Neural cell (in vitro differentiated cells): Measurements from ENCODE around the gene RNU6-9. TPM values are rescaled to one million over a fixed set of nuclear protein-coding genes. Genes with fewer than 3 reads are reported as not detected.

Experiments used
- H2AFZ ChIP-seq: fragments of 200-600, 300-800 bp; sonication (generic), shearing (Covaris generic); 2 replicates; pipeline ENCODE4 v1.6.0; 2014; ENCODE audit warnings: low read depth, mild to moderate bottlenecking, antibody characterized with exemption, low read length, moderate library complexity
- H3F3A ChIP-seq: fragments of 200-600 bp; shearing (Covaris generic); 2 replicates; pipeline ENCODE4 v1.6.1; 2016; ENCODE audit warnings: mild to moderate bottlenecking, moderate library complexity, mixed read lengths, antibody characterized with exemption, low read length; ENCODE audit not compliant: insufficient read depth, poor library complexity, severe bottlenecking
- H3K27ac ChIP-seq: fragments of 200-600, 300-800 bp; sonication (generic), shearing (Covaris generic); 2 replicates; pipeline ENCODE4 v1.5.1; 2014; ENCODE audit warnings: mild to moderate bottlenecking, low read length, moderate library complexity
- H3K27me3 ChIP-seq: fragments of 300-800, 200-600 bp; sonication (generic), shearing (Covaris generic); 2 replicates; pipeline ENCODE4 v1.6.0; 2014; ENCODE audit warnings: mild to moderate bottlenecking, low read depth, low read length, moderate library complexity; ENCODE audit not compliant: insufficient read depth
- H3K36me3 ChIP-seq: fragments of 300-800, 200-600 bp; sonication (generic), shearing (Covaris generic); 2 replicates; pipeline ENCODE4 v1.5.1; 2014; ENCODE audit warnings: mild to moderate bottlenecking, antibody characterized with exemption, low read length, moderate library complexity; ENCODE audit not compliant: insufficient read depth
- H3K4me2 ChIP-seq: fragments of 300-800, 200-600 bp; sonication (generic), shearing (Covaris generic); 2 replicates; pipeline ENCODE4 v1.6.0; 2014; ENCODE audit warnings: mild to moderate bottlenecking, low read length
- H3K4me3 ChIP-seq: fragments of 300-800, 200-600 bp; sonication (generic), shearing (Covaris generic); 2 replicates; pipeline ENCODE4 v1.5.1; 2014; ENCODE audit warnings: mild to moderate bottlenecking, low read length, moderate library complexity
- H3K79me2 ChIP-seq: fragments of 200-600 bp; shearing (Covaris generic); replicated peaks from 2 replicates; pipeline ENCODE4 v1.6.0; 2014; ENCODE audit warnings: mild to moderate bottlenecking, low read length, moderate library complexity; ENCODE audit not compliant: insufficient read depth
- H3K9ac ChIP-seq: fragments of 300-800, 200-600 bp; sonication (generic), shearing (Covaris generic); 2 replicates; pipeline ENCODE4 v1.6.1; 2016; ENCODE audit warnings: mild to moderate bottlenecking, low read length, mixed read lengths
- H3K9me2 ChIP-seq: fragments of 200-600 bp; shearing (Covaris generic); 2 replicates; pipeline ENCODE4 v1.6.1; 2016; ENCODE audit warnings: mild to moderate bottlenecking, low read length, mixed read lengths; ENCODE audit not compliant: insufficient read depth
- H3K9me3 ChIP-seq: fragments of 200-600, 300-800 bp; sonication (generic), shearing (Covaris generic); 2 replicates; pipeline ENCODE4 v1.6.1; 2016; ENCODE audit warnings: mild to moderate bottlenecking, mixed run types, low read length, moderate library complexity, mixed read lengths
- H4K20me1 ChIP-seq: fragments of 200-600 bp; shearing (Covaris generic); 2 replicates; pipeline ENCODE4 v1.6.1; 2016; ENCODE audit warnings: mild to moderate bottlenecking, mixed run types; ENCODE audit not compliant: insufficient read depth
- CTCF ChIP-seq: fragments of 450-650 bp; IDR thresholded peaks from 2 replicates; pipeline ENCODE4 v1.5.1; 2014; ENCODE audit warnings: antibody characterized with exemption, mild to moderate bottlenecking, moderate library complexity; ENCODE audit not compliant: poor library complexity, severe bottlenecking
- EP300 ChIP-seq: fragments of 450-650 bp; conservative IDR thresholded peaks from 2 replicates; pipeline ENCODE4 v1.6.1; 2014; ENCODE audit warnings: antibody characterized with exemption, mild to moderate bottlenecking, moderate library complexity; ENCODE audit not compliant: poor library complexity, severe bottlenecking
- EZH2 ChIP-seq: fragments of 200-600, 300-800 bp; shearing (Covaris generic), sonication (generic); IDR thresholded peaks from 2 replicates; pipeline ENCODE4 v1.6.1; 2014; ENCODE audit warnings: antibody characterized with exemption, low read length, borderline replicate concordance, mild to moderate bottlenecking; ENCODE audit not compliant: insufficient read depth, poor library complexity, severe bottlenecking
- MXI1 ChIP-seq: fragments of 450-650 bp; conservative IDR thresholded peaks from 2 replicates; pipeline ENCODE4 v1.6.1; 2014; ENCODE audit warnings: antibody characterized with exemption, mild to moderate bottlenecking; ENCODE audit not compliant: poor library complexity, severe bottlenecking
- POLR2AphosphoS5 ChIP-seq: IDR thresholded peaks from 2 replicates; pipeline ENCODE4 v1.6.1; 2012
- RAD21 ChIP-seq: fragments of 450-650 bp; conservative IDR thresholded peaks from 2 replicates; pipeline ENCODE4 v1.6.1; 2014; ENCODE audit warnings: antibody characterized with exemption, mild to moderate bottlenecking, moderate library complexity
- SMC3 ChIP-seq: fragments of 450-650 bp; conservative IDR thresholded peaks from 2 replicates; pipeline ENCODE4 v1.6.1; 2014; ENCODE audit warnings: antibody characterized with exemption, mild to moderate bottlenecking, moderate library complexity; ENCODE audit not compliant: poor library complexity
- TAF1 ChIP-seq: IDR thresholded peaks from 2 replicates; pipeline ENCODE4 v1.6.1; 2012; ENCODE audit warnings: low read depth
- polyA plus RNA-seq: library from polyadenylated mRNA; depleted of rRNA; stranded (reverse); fragments of >200 nt; gene quantifications from 2 replicates; pipeline ENCODE4 v1.2.3, GENCODE V29; 2014
- TF ChIP-seq, protein P1 (sequence below): IDR thresholded peaks from 2 replicates; pipeline ENCODE4 v1.6.1; 2012; ENCODE audit warnings: borderline replicate concordance

Gene RNU6-9
- polyA plus RNA-seq, 1 donor from 2014 or later: not detected

GRCh38 chr19:903266-903797, 10.0 kb downstream of the RNU6-9 start:
- no peaks in the 10 kb centered on the region for H3F3A ChIP-seq
- no peaks in the 10 kb centered on the region for H4K20me1 ChIP-seq
- peaks cover 4% of the 10 kb centered on the region for H3K79me2 ChIP-seq
- H2AFZ ChIP-seq: no peak overlapping the region
- H3K9me2 ChIP-seq: no peaks in the 10 kb centered on the region
- no peaks in the 10 kb centered on the region for H3K9me3 ChIP-seq
- no peak overlapping the region for H3K9ac ChIP-seq
- no peak overlapping the region for H3K4me2 ChIP-seq
- H3K27ac ChIP-seq: peak overlapping the region; percentile 31
- no peak overlapping the region for H3K4me3 ChIP-seq
- TF ChIP-seq TAF1 (no peak), EP300 (no peak), RAD21 (no peak), EZH2 (no peak), MXI1 (no peak), POLR2AphosphoS5 (no peak), SMC3 (no peak), CTCF (no peak)
- TF ChIP-seq, protein P1, sequence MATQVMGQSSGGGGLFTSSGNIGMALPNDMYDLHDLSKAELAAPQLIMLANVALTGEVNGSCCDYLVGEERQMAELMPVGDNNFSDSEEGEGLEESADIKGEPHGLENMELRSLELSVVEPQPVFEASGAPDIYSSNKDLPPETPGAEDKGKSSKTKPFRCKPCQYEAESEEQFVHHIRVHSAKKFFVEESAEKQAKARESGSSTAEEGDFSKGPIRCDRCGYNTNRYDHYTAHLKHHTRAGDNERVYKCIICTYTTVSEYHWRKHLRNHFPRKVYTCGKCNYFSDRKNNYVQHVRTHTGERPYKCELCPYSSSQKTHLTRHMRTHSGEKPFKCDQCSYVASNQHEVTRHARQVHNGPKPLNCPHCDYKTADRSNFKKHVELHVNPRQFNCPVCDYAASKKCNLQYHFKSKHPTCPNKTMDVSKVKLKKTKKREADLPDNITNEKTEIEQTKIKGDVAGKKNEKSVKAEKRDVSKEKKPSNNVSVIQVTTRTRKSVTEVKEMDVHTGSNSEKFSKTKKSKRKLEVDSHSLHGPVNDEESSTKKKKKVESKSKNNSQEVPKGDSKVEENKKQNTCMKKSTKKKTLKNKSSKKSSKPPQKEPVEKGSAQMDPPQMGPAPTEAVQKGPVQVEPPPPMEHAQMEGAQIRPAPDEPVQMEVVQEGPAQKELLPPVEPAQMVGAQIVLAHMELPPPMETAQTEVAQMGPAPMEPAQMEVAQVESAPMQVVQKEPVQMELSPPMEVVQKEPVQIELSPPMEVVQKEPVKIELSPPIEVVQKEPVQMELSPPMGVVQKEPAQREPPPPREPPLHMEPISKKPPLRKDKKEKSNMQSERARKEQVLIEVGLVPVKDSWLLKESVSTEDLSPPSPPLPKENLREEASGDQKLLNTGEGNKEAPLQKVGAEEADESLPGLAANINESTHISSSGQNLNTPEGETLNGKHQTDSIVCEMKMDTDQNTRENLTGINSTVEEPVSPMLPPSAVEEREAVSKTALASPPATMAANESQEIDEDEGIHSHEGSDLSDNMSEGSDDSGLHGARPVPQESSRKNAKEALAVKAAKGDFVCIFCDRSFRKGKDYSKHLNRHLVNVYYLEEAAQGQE: no peak
- no peaks in the 10 kb centered on the region for H3K36me3 ChIP-seq
- no peaks in the 10 kb centered on the region for H3K27me3 ChIP-seq

- TF ChIP-seq TAF1: no peak
- no peak overlapping the region for H3K27ac ChIP-seq
- no peak overlapping the region for H3K4me2 ChIP-seq
- H4K20me1 ChIP-seq: no peaks in the 10 kb centered on the region
- H3F3A ChIP-seq: no peaks in the 10 kb centered on the region
- no peaks in the 10 kb centered on the region for H3K27me3 ChIP-seq
- H3K9ac ChIP-seq: no peak overlapping the region
- H3K9me3 ChIP-seq: no peaks in the 10 kb centered on the region
- H2AFZ ChIP-seq: no peak overlapping the region
- peaks cover 4% of the 10 kb centered on the region for H3K79me2 ChIP-seq
- H3K4me3 ChIP-seq: no peak overlapping the region
- H3K36me3 ChIP-seq: no peaks in the 10 kb centered on the region
- H3K9me2 ChIP-seq: no peaks in the 10 kb centered on the region
Observed at GRCh38 chr19:904545-904944, 11.3 kb downstream of the RNU6-9 start.

DNA sequence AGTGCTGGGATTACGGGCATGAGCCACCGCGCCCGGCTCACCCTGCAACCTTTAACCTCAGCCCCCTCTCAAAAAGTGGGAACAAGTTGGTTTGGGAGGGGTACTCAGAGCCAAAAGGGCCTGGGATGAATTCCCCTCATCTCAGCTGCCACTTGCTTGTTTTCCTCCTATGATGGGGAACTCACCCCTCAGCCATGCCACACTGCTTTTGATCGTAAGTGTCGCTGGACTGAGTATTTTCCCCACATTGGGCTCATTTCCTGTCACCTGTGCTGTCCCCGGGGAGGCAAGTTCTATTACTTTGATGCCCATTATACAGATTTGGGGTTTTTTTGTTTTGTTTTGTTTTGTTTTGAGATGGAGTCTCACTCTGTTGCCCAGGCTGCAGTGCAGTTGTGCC, 13.2 kb downstream of the RNU6-9 start:
- no peak overlapping the region for H3K4me2 ChIP-seq
- no peak overlapping the region for H3K4me3 ChIP-seq
- H3K27me3 ChIP-seq: no peaks in the 10 kb centered on the region
- H3K79me2 ChIP-seq: peaks cover 8% of the 10 kb centered on the region
- H4K20me1 ChIP-seq: no peaks in the 10 kb centered on the region
- no peaks in the 10 kb centered on the region for H3K36me3 ChIP-seq
- H3K9me2 ChIP-seq: no peaks in the 10 kb centered on the region
- TF ChIP-seq MXI1: no peak
- TF ChIP-seq EP300: no peak
- no peak for TF ChIP-seq EZH2
- TF ChIP-seq, protein P1: no peak
- TF ChIP-seq POLR2AphosphoS5: no peak
- TF ChIP-seq TAF1: no peak
- TF ChIP-seq RAD21: no peak
- TF ChIP-seq CTCF: no peak
- no peak for TF ChIP-seq SMC3
- no peak overlapping the region for H2AFZ ChIP-seq
- no peak overlapping the region for H3K9ac ChIP-seq
- no peaks in the 10 kb centered on the region for H3K9me3 ChIP-seq
- no peaks in the 10 kb centered on the region for H3F3A ChIP-seq
- no peak overlapping the region for H3K27ac ChIP-seq
